C4-2B (cell line): ENCODE data around the gene TRNP1.
"Not testable (repeated sequence)": the region's sequence is repeated elsewhere in the genome, so short reads cannot be mapped to it uniquely, and the experiment has no call there.

Source experiments
- H3K27ac ChIP-seq: fragments of 450-650 bp; 2 replicates; pipeline ENCODE4 v1.5.1; 2017
- ZFX ChIP-seq: fragments of 450-650 bp; IDR thresholded peaks from 2 replicates; pipeline ENCODE4 v1.6.1; 2017
- TF ChIP-seq, protein P1 (sequence below): fragments of 450-650 bp; conservative IDR thresholded peaks from 2 replicates; pipeline ENCODE4 v1.5.1; 2017; ENCODE audit warnings: mild to moderate bottlenecking

The TRNP1 gene, protein sequence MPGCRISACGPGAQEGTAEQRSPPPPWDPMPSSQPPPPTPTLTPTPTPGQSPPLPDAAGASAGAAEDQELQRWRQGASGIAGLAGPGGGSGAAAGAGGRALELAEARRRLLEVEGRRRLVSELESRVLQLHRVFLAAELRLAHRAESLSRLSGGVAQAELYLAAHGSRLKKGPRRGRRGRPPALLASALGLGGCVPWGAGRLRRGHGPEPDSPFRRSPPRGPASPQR

DNA sequence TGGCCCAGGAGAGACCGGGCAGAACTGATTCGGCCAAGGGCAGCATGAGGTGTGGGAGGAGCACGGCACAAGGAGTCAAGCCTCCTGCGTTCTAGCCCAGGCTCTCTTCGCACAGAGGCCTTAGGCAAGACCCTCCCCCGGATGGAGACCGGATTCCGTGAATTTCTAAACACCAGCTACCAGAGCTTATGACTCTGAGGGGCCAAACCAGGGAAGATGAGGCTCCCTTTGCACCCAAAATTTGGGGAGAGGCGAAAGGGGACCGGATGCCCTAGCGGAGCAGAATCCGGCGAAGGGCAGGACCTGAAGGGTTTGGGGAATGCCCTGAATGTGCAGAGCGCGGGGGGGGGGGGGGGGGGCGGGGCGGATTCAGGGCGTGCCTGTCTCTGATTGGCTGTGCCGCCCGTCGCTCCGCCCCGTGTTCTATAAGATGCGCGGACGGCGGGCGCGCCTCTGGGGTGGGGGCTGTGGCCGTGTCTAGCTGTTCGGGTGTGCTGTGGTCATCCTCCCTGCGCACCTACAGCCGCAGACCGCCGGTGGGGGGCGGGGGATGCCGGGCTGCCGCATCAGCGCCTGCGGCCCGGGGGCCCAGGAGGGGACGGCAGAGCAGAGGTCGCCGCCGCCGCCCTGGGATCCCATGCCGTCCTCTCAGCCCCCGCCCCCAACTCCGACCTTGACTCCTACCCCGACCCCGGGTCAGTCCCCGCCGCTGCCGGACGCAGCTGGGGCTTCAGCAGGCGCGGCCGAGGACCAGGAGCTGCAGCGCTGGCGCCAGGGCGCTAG lies at the start of gene TRNP1:
Gene TRNP1 (plus strand): TSS at position 456 of the 783 bp plus-strand sequence. CDS start 95 bp downstream, at position 551.
- TF ChIP-seq, protein P1, sequence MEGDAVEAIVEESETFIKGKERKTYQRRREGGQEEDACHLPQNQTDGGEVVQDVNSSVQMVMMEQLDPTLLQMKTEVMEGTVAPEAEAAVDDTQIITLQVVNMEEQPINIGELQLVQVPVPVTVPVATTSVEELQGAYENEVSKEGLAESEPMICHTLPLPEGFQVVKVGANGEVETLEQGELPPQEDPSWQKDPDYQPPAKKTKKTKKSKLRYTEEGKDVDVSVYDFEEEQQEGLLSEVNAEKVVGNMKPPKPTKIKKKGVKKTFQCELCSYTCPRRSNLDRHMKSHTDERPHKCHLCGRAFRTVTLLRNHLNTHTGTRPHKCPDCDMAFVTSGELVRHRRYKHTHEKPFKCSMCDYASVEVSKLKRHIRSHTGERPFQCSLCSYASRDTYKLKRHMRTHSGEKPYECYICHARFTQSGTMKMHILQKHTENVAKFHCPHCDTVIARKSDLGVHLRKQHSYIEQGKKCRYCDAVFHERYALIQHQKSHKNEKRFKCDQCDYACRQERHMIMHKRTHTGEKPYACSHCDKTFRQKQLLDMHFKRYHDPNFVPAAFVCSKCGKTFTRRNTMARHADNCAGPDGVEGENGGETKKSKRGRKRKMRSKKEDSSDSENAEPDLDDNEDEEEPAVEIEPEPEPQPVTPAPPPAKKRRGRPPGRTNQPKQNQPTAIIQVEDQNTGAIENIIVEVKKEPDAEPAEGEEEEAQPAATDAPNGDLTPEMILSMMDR: no peak
- TF ChIP-seq ZFX: no peak
- peak within 1 kb of the TSS; percentile 43 for H3K27ac ChIP-seq

DNA sequence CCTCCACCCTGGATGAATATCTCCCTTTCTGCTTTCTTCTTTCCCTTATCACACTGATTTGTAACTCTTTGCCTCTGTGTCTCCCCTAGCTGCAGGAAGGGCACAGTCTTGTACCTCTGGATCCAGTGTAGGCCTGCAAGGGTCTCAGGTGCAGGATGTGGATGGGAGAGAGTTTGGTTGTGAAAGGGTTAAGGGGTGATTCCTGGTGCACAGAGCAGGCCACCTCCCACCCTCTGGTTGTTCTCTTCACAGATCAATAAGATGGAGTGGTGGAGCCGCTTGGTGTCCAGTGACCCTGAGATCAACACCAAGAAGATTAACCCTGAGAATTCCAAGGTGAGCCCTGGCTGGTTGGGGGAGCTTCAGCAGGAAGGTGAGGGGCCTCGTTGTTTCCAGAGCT lies 48.4 kb upstream of the TRNP1 start:
- TF ChIP-seq, protein P1: no peak
- TF ChIP-seq ZFX: no peak
- H3K27ac ChIP-seq: no peak overlapping the region

DNA sequence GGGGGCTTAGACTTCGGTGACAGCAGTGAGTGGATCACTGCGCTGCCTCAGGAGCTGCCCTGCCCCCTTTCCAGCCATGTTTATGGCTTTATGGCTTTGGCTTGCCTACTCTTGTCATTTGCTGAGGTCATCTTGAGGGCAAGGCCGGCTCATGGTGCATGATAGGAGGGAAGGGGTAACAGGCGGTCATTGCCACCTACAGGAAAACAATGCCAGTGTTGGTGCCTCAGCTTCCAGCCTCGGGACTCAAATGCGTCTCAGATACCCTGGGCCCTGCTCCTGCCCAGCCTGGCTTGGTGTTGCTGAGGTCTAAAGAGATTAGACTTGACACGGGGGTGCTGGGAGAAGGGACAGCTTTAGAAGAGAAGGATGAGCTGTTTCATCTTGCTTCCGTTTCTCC lies 47.8 kb upstream of the TRNP1 start:
- H3K27ac ChIP-seq: no peak overlapping the region
- TF ChIP-seq ZFX: no peak
- TF ChIP-seq, protein P1: no peak

DNA sequence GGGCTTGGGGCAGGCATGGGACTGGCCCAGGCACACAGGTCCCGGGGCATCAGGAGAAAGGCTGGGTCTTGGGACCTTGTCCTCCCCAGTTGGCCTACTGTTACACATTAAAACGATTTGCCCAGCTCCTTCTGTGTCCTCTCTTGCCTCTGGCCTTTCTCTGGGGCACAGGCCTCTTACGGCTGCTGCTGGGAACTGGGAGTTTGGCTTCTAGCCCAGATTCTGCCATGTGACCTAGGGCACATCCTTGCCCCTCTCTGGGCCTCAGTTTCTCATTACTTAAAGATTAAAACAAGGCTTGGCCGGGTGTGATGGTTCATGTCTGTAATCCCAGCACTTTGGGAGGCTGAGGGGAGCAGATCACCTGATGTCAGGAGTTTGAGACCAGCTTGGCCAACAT lies 47.2 kb upstream of the TRNP1 start:
- TF ChIP-seq, protein P1: no peak
- TF ChIP-seq ZFX: no peak
- H3K27ac ChIP-seq: no peak overlapping the region

DNA sequence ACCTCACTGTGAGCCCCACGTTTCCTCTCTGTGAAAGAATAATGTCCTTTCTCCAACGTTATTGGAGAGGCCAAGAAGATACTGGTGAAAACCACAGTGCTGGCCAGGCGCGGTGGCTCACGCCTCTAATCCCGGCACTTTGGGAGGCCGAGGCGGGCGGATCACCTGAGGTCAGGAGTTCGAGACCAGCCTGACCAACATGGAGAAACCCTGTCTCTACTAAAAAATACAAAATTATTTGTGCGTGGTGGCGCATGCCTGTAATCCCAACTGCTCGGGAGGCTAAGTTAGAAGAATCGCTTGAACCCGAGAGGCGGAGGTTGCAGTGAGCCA lies 44.8 kb upstream of the TRNP1 start:
- not testable (repeated sequence) for H3K27ac ChIP-seq

DNA sequence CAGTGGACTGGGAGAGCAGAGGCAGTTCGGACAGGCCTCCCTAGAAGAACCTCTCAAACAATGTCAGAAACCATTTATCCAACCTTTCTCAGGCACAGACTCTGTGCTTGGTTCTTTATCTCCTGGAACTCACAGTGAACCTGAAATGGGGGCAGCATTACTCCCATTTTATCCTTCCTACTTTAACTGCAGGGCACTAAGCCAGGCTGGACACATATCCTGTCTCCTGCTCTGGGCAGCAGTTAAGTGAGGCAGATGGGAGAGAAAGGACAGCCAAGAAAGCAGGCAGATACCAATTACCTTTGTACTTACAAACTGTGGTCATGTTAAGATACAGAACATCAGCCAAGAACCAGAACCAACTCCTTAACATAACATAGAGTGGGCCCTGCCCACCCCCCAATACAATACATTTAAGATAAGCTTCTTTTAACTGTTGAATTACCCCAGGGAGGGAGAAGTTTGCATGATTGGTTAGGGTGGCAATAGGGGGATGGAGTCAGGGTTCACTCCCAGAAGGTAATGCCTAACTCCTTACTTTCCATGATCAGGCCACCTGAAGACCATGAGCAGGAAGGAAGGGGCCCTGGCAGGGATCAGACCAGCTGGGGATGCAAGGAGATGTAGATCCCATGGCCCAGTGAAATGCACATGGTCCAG lies 44.1 kb upstream of the TRNP1 start:
- TF ChIP-seq, protein P1: no peak
- no peak for TF ChIP-seq ZFX
- H3K27ac ChIP-seq: no peak overlapping the region

DNA sequence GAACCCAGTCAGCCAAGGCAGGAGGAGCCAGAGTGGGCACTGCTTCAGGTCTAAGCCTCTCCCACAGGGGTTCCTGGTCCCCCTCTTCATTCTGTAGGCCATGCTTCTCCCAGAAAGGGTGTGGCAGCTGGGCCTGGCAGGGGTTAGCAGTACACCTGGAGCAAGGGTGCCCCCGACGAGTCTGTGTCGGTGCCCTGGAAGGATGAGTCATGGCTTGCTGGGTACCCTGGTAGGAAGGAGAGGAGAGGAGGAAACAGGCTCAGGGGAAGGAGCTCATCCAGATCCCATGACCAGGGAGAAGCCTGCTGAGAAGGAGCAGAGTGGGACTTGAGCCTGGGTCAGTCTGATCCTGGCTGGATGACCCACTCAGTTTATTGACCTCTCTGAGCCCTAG lies 43.6 kb upstream of the TRNP1 start:
- TF ChIP-seq ZFX: no peak
- TF ChIP-seq, protein P1: no peak

More for the DNA sequence above, 43.6 kb upstream of the TRNP1 start:
- H3K27ac ChIP-seq: no peak overlapping the region
